ENCODE results near the gene LITAFD. TPM values are rescaled to one million over a fixed set of nuclear protein-coding genes. Genes with fewer than 3 reads are reported as not detected.

Gene LITAFD
- total RNA-seq, 1 experiment from 2014 or later: not detected

GRCh38 chr16:8923199-8923598 lies 41.0 kb downstream of the LITAFD start:
- no peaks in the 10 kb centered on the region for H3F3A ChIP-seq (ENCODE audit: low read length, unreplicated experiment)
- H3K9me2 ChIP-seq (replicated peaks; ENCODE audit: low read length): no peaks in the 10 kb centered on the region
- no TSS peak for BruUV-seq (replicated peaks)
- CTCF ChIA-PET: no interaction called here
- H2AFZ ChIP-seq (ENCODE audit: low read length): no peak overlapping the region
- H3K79me2 ChIP-seq (ENCODE audit: low read length): peaks cover 44% of the 10 kb centered on the region
- intact Hi-C loops (cut with micrococcal nuclease): no loop called here
- no peaks in the 10 kb centered on the region for H3K27me3 ChIP-seq (ENCODE audit: low read length)
- no peak for ATAC-seq
- H3K36me3 ChIP-seq (ENCODE audit: low read depth, low read length): peaks cover 36% of the 10 kb centered on the region
- H3K27ac ChIP-seq (ENCODE audit: low read length): no peak overlapping the region
- no peaks in the 10 kb centered on the region for H3K9me3 ChIP-seq (ENCODE audit: low read length)
- POLR2A ChIA-PET (ENCODE audit: unreplicated experiment): no interaction called here
- no peaks in the 10 kb centered on the region for H3K4me1 ChIP-seq (ENCODE audit: insufficient read depth, low read length)
- no peak overlapping the region for H3K4me3 ChIP-seq (ENCODE audit: low read length)
- no peak for DNase-seq
- H3K9ac ChIP-seq (ENCODE audit: low read length): no peak overlapping the region
- TF ChIP-seq CTCF (conservative IDR thresholded peaks at IDR 0.05; ENCODE audit: low read depth, low read length) (no peak), EZH2 (IDR thresholded peaks at IDR 0.05; ENCODE audit: low read length, unreplicated experiment) (no peak), EZH2phosphoT487 (IDR thresholded peaks at IDR 0.05; ENCODE audit: borderline replicate concordance, low read length) (no peak)
- peaks cover 25% of the 10 kb centered on the region; the same call in 1 of the 2 replicates for H4K20me1 ChIP-seq (ENCODE audit: low read length)
- H3K4me2 ChIP-seq (ENCODE audit: low read length): no peak overlapping the region

- TF ChIP-seq EZH2 (IDR thresholded peaks at IDR 0.05; ENCODE audit: low read length, unreplicated experiment): no peak
- TF ChIP-seq CTCF (conservative IDR thresholded peaks at IDR 0.05; ENCODE audit: low read depth, low read length): no peak
- TF ChIP-seq EZH2phosphoT487 (IDR thresholded peaks at IDR 0.05; ENCODE audit: borderline replicate concordance, low read length): no peak
- peaks cover 30% of the 10 kb centered on the region; the same call in 1 of the 2 replicates for H4K20me1 ChIP-seq (ENCODE audit: low read length)
- no peak overlapping the region for H3K9ac ChIP-seq (ENCODE audit: low read length)
- H3K4me2 ChIP-seq (ENCODE audit: low read length): no peak overlapping the region
- H3K36me3 ChIP-seq (ENCODE audit: low read depth, low read length): peaks cover 41% of the 10 kb centered on the region
- ChIA-PET POLR2A (ENCODE audit: unreplicated experiment) (no interaction called here), CTCF (no interaction called here)
- peaks cover 54% of the 10 kb centered on the region for H3K79me2 ChIP-seq (ENCODE audit: low read length)
- BruUV-seq (replicated peaks): no TSS peak
- H3F3A ChIP-seq (ENCODE audit: low read length, unreplicated experiment): no peaks in the 10 kb centered on the region
- H3K9me3 ChIP-seq (ENCODE audit: low read length): no peaks in the 10 kb centered on the region
- no peak overlapping the region for H3K27ac ChIP-seq (ENCODE audit: low read length)
- no peaks in the 10 kb centered on the region for H3K9me2 ChIP-seq (replicated peaks; ENCODE audit: low read length)
- no peak for ATAC-seq
- H3K27me3 ChIP-seq (ENCODE audit: low read length): no peaks in the 10 kb centered on the region
- intact Hi-C loops (cut with micrococcal nuclease): no loop called here
- no peak overlapping the region for H2AFZ ChIP-seq (ENCODE audit: low read length)
- DNase-seq: no peak
- H3K4me3 ChIP-seq (ENCODE audit: low read length): no peak overlapping the region
- no peaks in the 10 kb centered on the region for H3K4me1 ChIP-seq (ENCODE audit: insufficient read depth, low read length)
These were observed 42.1 kb downstream of the LITAFD start for GRCh38 chr16:8924214-8924613.

GRCh38 chr16:8925455-8925854 lies 43.3 kb downstream of the LITAFD start:
- BruUV-seq (replicated peaks): no TSS peak
- H3K4me1 ChIP-seq (ENCODE audit: insufficient read depth, low read length): no peaks in the 10 kb centered on the region
- CTCF ChIA-PET: no interaction called here
- TF ChIP-seq EZH2 (IDR thresholded peaks at IDR 0.05; ENCODE audit: low read length, unreplicated experiment) (no peak), CTCF (conservative IDR thresholded peaks at IDR 0.05; ENCODE audit: low read depth, low read length) (no peak), EZH2phosphoT487 (IDR thresholded peaks at IDR 0.05; ENCODE audit: borderline replicate concordance, low read length) (no peak)
- H3K36me3 ChIP-seq (ENCODE audit: low read depth, low read length): peaks cover 42% of the 10 kb centered on the region
- H3K27me3 ChIP-seq (ENCODE audit: low read length): no peaks in the 10 kb centered on the region
- H3K79me2 ChIP-seq (ENCODE audit: low read length): peaks cover 67% of the 10 kb centered on the region
- intact Hi-C loops (cut with micrococcal nuclease): no loop called here
- no peaks in the 10 kb centered on the region for H3K9me3 ChIP-seq (ENCODE audit: low read length)
- no peaks in the 10 kb centered on the region for H3K9me2 ChIP-seq (replicated peaks; ENCODE audit: low read length)
- no peak overlapping the region for H2AFZ ChIP-seq (ENCODE audit: low read length)
- H3K27ac ChIP-seq (ENCODE audit: low read length): no peak overlapping the region
- no peak for ATAC-seq
- no peak overlapping the region for H3K4me3 ChIP-seq (ENCODE audit: low read length)
- no peak for DNase-seq
- peaks cover 39% of the 10 kb centered on the region; the same call in 1 of the 2 replicates for H4K20me1 ChIP-seq (ENCODE audit: low read length)
- no peak overlapping the region for H3K4me2 ChIP-seq (ENCODE audit: low read length)
- POLR2A ChIA-PET (ENCODE audit: unreplicated experiment): no interaction called here
- no peak overlapping the region for H3K9ac ChIP-seq (ENCODE audit: low read length)
- no peaks in the 10 kb centered on the region for H3F3A ChIP-seq (ENCODE audit: low read length, unreplicated experiment)

Data from PC-3 (cell line).